ENCODE results near the gene APBB2. TPM values are rescaled to one million over a fixed set of nuclear protein-coding genes. Genes with fewer than 3 reads are reported as not detected.

The APBB2 gene
- total RNA-seq, 4 donors from 2014 or later: 51.7 to 75.9 (median 71.1) TPM

GRCh38 chr4:40840985-40841571 is 373.3 kb downstream of the APBB2 start:
- peaks cover 0 to 11% (median 10%) of the 10 kb centered on the region in 4 donors for H3K4me1 ChIP-seq
- 86% methylated on average over 7 of the region's 7 CpGs for WGBS
- no peak overlapping the region for H3K27ac ChIP-seq (replicated peaks in 1 of 4)
- H3K36me3 ChIP-seq: peaks cover 0 to 14% (median 5%) of the 10 kb centered on the region in 4 donors
- no peak overlapping the region for H3K4me3 ChIP-seq
- DNase-seq (ENCODE audit: extremely low spot score): no peak
- no peaks in the 10 kb centered on the region for H3K27me3 ChIP-seq
- TF ChIP-seq POLR2AphosphoS5 (IDR thresholded peaks at IDR 0.05) (no peak), CTCF (IDR thresholded peaks at IDR 0.05) (peak; percentile 37 to 56 (median 42))
- intact Hi-C loops (cut with DNase I): no loop called here
- no peaks in the 10 kb centered on the region for H3K9me3 ChIP-seq

- no peak for TF ChIP-seq POLR2AphosphoS5 (IDR thresholded peaks at IDR 0.05)
- no peak for TF ChIP-seq CTCF (IDR thresholded peaks at IDR 0.05)
- no peak for TF ChIP-seq EP300 (IDR thresholded peaks at IDR 0.05)
- no peak for TF ChIP-seq POLR2A (IDR thresholded peaks at IDR 0.05; ENCODE audit: low read depth)
- Histone ChIP-seq H3K27ac (replicated peaks in 1 of 4) (no peak overlapping the region), H3K36me3 (peaks cover 0 to 19% (median 9%) of the 10 kb centered on the region in 4 donors), H3K27me3 (no peaks in the 10 kb centered on the region), H3K4me1 (peaks cover 0 to 7% (median 6%) of the 10 kb centered on the region in 4 donors), H3K9me3 (no peaks in the 10 kb centered on the region), H3K4me3 (no peak overlapping the region)
- intact Hi-C loops (cut with DNase I): no loop called here
- 91% methylated on average over 10 of the region's 10 CpGs for WGBS
- no peak for DNase-seq (ENCODE audit: extremely low spot score)
Observed at GRCh38 chr4:40840255-40840984, 373.9 kb downstream of the APBB2 start.

DNA sequence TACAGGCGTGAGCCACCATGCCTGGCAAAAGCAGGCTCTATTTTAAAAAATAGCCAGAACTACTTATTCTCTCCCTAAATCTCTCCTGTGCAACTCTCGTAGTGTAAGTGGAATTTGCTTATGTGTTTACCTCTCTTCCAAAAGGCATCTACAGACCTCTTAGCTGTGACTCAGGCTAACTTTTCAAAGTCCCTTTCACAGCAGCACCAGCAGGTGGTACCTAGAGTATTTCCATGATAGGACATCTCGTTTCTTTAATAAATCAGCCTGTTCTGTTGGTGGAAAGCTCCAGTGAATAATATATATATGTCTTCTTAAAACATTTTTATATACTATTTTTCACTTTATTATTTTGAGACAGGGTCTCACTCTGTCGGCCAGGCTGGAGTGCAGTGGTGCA is 375.6 kb downstream of the APBB2 start:
- no peaks in the 10 kb centered on the region for H3K27me3 ChIP-seq
- no peak for DNase-seq (ENCODE audit: extremely low spot score)
- 89% methylated on average over 4 of the region's 4 CpGs for WGBS
- no peaks in the 10 kb centered on the region for H3K4me1 ChIP-seq
- no peak overlapping the region for H3K27ac ChIP-seq (replicated peaks in 1 of 4)
- peaks cover 0 to 33% (median 14%) of the 10 kb centered on the region in 4 donors for H3K36me3 ChIP-seq
- TF ChIP-seq POLR2A (IDR thresholded peaks at IDR 0.05; ENCODE audit: low read depth) (no peak), POLR2AphosphoS5 (IDR thresholded peaks at IDR 0.05) (no peak), EP300 (IDR thresholded peaks at IDR 0.05) (no peak), CTCF (IDR thresholded peaks at IDR 0.05) (no peak)
- H3K4me3 ChIP-seq: no peak overlapping the region
- intact Hi-C loops (cut with DNase I): no loop called here
- H3K9me3 ChIP-seq: no peaks in the 10 kb centered on the region

- Histone ChIP-seq H3K27ac (replicated peaks in 1 of 4) (no peak overlapping the region), H3K9me3 (no peaks in the 10 kb centered on the region), H3K27me3 (no peaks in the 10 kb centered on the region), H3K4me3 (no peak overlapping the region), H3K36me3 (peaks cover 0 to 46% (median 20%) of the 10 kb centered on the region in 4 donors), H3K4me1 (no peaks in the 10 kb centered on the region)
- DNase-seq (ENCODE audit: extremely low spot score): no peak
- intact Hi-C loops (cut with DNase I): no loop called here
- no peak for TF ChIP-seq POLR2AphosphoS5 (IDR thresholded peaks at IDR 0.05)
- TF ChIP-seq POLR2A (IDR thresholded peaks at IDR 0.05; ENCODE audit: low read depth): no peak
- no peak for TF ChIP-seq CTCF (IDR thresholded peaks at IDR 0.05)
- TF ChIP-seq EP300 (IDR thresholded peaks at IDR 0.05): no peak
- 81% methylated on average over 16 of the region's 16 CpGs for WGBS
Observed at GRCh38 chr4:40837094-40837870, 377.1 kb downstream of the APBB2 start.

All from esophagus muscularis mucosa (tissue), 4 donors.